GM20431 (cell line): ENCODE results near the gene TBCE.

ENCODE experiments used
- in situ Hi-C: fragments of 300-500 bp; cut with MseI, MboI; formaldehyde crosslinking; loops from one replicate; pipeline ENCODE4 v1.15.0; 2020; ENCODE audit warnings: low sequenced_read_pairs; ENCODE audit not compliant: unreplicated experiment

TBCE gene

DNA sequence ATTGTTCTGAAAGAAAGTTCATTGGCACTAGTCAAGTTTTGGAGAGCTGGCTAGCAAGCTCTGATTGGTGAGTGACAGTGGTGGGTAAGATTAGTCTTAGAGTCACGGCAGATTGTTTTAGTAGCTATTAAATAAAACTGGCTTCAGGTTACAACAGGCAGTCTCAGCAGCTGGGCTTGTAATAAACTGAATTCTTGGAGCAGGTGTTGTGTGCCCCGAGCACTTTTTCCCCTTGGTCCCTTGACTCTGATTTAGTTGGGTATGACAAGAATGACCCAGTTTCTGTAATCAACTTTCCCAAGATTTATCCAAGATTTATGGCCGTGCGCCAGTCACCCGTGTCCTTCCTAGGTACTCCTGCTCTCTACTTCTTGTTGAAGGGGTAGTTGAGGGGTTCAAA lies 40.2 kb downstream of the TBCE start:
- in situ Hi-C loops, result loop anchor here (25.0 kb wide), 2 partner anchors 145 to 295 kb away; no protein-coding TSS in a partner anchor

DNA sequence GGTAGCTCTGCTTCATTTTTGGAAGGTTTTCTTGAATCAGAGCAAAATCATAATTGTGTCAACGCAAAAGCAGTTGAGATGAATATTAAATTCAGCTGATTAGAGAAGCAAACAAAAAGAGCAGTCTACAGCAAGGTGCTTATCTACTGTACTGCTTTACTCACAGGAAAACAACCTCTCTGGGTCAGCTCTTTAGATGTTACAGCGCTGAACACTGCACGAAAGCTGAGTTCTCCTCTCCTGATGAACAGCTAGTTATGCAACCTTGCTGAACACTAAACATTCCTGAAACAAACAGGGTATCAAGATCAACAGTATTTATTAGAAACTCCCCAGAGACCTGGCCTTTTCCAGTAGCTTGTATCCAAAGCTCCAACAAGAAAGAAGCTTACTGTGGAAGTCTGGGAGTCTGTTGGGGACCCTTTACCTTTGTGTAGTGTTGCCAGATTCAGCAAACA lies 41.3 kb downstream of the TBCE start:
- in situ Hi-C loops, result loop anchor here (25.0 kb wide), 2 partner anchors 146 to 296 kb away; no protein-coding TSS in a partner anchor

DNA sequence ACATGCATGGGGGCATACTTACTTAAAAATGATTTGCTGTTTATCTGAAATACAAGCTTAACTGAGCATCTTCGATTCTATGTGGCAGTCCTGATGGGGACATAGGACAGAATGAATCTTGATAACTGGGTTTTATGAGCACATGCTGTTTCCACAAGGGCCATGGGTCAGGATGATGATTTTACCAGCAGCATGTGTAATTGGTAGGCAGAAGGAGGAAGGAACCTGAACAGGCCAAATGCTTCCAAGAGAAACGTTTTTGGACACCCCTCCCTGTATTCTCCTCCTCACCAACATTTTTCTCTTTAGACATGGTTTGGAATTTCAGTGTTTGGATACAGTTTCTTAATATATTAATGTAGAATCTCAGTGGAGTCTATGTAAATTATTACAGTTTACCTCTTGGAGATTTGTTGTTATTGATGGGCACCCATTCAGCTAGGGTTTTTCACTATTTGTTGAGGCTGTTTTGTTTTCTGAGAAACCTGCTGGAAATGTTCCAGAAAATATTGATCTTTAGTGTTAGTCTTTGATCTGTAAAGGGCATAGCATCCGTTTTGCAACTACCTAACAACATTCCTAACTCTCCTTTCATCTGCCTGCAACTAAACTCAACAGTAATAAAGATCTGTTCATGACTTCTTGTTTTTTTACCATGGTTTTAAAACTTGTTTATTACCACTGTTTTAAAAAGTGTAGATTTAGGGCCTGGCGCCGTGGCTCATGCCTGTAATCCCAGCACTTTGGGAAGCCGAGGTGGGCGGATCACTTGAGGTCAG lies 42.0 kb downstream of the TBCE start:
- in situ Hi-C loops, result loop anchor here (25.0 kb wide), 2 partner anchors 147 to 297 kb away; no protein-coding TSS in a partner anchor

DNA sequence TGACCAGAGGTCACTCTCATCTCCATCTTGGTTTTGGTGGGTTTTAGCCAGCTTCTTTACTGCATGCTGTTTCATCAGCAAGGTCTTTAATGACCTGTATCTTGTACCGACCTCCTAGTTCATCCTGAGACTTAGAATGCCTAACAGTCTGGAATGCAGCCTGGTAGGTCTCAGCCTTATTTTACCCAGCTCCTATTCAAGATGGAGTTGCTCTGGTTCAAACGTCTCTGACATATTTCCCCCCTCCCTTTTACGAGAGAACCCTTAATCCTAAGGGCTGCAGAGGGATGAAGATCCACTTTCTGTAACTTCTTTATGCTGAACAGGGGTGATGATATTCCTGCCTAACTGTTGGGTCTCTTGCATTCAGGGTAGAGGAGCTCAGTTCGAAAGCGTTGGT lies 43.2 kb downstream of the TBCE start:
- in situ Hi-C loops, result loop anchor here (25.0 kb wide), 2 partner anchors 148 to 298 kb away; no protein-coding TSS in a partner anchor

DNA sequence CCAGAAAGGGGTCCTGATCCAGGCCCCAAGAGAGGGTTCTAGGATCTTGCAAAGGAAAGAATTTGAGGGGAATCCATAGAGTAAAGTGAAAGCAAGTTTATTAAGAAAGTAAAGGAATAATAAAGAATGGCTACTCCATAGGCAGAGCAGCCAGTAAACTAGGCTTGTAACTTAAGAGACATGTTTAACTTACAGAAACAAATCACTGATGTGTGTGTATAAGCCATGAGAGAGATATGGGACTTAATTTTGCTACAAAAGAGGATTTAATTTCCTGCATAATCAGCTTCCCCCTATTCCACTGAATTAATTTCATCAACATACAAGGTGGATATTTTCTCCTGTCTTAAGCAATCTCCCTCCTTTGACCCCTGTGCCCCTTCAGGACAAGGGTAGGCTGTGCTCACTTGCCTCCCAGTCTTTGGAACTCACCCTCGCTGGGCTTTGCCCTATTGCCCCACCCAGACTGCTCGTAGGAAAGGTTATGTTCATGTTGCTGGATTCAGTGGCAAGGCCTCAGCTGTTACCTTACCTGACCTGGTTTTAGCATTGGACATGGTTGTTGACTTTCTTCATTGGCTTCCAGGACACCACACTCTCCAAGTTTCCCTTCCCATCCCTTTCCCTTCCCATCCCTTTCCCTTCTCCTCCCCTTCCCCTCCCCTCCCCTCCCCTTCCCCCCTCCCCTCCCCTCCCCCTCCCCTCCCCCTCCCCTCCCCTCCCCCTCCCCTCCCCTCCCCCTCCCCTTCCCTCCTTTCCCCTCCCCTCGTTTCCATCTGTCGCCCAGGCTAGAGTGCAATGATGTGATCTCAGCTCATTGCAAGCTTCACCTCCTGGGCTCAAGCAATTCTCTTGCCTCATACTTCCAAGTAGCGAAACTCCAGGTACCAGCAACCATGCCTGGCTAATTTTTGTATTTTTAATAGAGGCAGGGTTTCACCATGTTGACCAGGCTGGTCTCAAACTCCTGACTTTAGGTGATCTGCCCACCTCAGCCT lies 44.6 kb downstream of the TBCE start:
- in situ Hi-C loops, result loop anchor here (25.0 kb wide), 2 partner anchors 149 to 299 kb away; no protein-coding TSS in a partner anchor

DNA sequence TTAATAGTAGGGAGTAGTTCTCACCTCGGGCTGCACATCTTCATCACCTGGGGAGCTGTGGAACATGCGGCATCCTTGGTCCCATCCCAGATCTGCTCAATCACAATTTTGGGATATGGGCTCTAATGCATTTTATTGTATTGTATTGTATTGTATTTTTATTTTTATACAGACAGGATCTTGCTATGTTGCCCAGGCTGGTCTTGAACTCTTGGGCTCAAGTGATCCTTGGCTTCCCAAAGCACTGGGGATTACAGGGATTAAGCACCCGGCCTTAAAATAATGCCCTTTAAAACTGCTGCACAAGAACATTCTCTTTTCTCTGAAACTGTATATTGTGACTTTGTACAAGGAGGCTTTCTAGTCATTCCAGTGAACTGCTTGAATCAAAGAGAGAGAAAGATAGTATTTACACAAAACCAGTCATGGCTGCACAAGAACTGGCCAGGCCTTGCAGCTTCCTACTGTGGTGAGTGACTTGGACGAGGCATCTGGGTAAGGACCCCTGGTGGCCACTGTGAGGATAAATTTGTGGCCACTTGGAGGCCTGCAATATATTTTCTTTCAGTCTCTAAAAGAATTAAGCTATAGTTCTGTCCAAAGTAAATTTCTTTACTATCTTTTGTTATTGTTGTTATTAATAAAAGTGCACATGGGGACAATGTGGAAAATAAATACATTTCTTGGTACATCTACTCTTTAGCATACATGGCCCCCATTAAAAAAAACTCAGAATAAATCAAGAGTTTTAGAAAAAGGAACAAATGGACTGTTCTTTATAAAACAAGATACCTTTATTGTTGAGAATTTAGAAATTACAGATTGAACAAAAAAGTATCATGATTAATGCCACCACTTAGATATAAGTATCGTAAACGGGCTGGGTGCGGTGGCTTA lies 48.0 kb downstream of the TBCE start:
- in situ Hi-C loops, result loop anchor here (25.0 kb wide), 2 partner anchors 153 to 303 kb away; no protein-coding TSS in a partner anchor

DNA sequence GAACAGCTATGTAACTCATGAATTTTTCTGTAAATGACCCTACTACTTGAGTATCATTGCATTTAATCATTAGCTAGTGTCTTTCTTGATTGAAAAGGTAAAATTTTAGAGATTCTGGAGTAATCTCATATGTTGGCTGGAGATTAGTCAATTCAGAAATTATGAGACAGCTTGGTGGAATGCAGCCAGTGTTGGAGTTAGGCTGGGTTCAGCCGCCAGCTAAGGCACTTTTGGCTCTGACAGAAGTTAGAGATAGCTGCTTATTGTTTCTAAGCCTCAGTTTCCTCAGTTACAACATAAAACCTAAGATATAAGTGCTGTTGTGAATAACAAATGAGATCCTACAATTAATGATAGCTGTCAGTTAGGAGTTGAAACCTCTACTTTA lies 49.4 kb downstream of the TBCE start:
- in situ Hi-C loops, result loop anchor here (25.0 kb wide), 2 partner anchors 154 to 304 kb away; no protein-coding TSS in a partner anchor

DNA sequence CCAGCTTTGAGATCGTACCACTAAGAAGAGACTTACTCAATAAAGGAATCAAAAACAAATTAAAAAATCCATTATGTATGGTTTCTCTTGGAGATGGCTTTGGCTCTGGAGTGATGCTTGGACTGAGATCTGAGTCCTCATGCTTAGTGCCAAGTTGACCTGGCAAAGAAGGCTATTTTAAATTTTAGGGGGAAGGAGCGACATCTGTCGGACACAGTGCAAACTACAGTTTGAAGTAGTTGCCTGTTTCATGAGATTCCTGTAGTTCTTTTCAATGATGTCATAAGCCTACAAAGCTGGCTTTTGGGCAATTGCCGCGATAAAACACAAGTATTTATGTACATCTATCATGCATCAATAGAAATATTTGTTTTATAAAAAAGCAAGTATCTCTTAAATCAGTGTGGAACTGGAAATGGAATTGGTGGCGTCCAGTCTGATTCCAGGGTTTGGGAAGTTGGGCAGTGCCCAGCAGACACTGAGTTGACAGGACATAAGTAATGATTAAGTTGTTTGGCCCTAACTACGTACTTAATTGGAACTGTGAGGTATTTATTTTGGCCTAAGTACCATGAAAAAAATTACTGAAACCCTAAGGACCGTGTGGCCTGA lies 50.0 kb downstream of the TBCE start:
- in situ Hi-C loops, result loop anchor here (25.0 kb wide), 2 partner anchors 155 to 305 kb away; no protein-coding TSS in a partner anchor

DNA sequence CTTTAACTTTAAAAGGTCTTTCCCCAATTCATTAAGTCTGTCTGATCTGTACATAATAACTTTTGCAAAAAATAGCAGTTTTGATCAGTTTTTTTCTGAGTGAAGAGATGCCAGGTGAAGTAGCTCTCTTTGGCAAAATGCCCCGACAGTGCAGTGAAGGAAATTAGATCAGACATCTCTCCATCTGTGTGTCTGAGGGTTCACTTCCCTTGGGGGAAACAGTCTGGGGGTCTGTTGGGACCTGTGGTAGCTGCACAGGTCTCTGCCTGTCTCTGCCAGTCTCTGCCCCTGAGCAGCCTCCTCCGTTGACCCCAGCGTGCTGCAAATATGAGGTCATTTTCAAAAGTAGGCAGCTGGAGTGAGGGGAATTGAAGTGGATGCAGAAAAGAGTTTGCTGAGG lies 54.5 kb downstream of the TBCE start:
- in situ Hi-C loops, result loop anchor here (25.0 kb wide), 2 partner anchors 159 to 309 kb away; no protein-coding TSS in a partner anchor

DNA sequence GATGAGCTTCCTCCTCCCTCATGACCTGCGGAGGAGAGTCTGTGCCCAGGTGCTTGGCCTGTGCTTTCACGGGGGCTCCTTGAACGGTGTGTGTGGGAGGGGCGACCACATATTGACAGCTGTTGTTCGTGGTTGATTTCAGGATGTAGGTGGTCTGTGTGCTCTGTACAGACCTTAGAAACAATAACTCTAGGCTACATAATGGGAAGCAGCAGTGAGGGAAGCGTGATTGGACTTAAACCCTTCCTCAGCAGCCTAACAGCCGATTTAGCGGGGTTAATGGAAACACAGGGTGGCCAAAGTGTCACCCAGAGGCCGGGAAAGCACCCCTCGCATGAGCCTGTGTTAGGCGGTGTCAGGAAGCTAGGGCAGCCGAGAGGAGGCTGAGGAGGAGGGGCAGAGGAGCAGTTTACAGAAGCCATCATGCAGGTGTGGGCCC lies 56.0 kb downstream of the TBCE start:
- in situ Hi-C loops, result loop anchor here (25.0 kb wide), 2 partner anchors 161 to 311 kb away; no protein-coding TSS in a partner anchor

DNA sequence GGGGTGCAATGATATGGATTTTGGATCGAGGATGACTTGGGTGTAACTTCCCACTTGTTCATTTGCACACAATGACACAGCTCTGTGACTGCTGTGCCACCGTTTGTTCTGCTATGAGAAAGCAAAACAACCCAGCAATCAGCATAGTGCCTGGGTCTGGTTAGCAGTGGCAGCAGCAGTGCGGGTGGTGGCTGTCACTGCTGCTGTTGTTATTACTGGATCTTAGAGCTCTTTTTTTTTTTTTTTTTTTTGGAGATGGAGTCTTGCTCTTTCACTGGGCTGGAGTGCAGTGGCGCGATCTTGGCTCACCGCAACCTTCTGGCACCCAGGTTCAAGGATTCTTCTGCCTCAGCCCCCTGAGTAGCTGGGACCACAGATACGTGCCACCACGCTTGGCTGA lies 56.9 kb downstream of the TBCE start:
- in situ Hi-C loops, result loop anchor here (25.0 kb wide), 2 partner anchors 162 to 312 kb away; no protein-coding TSS in a partner anchor

DNA sequence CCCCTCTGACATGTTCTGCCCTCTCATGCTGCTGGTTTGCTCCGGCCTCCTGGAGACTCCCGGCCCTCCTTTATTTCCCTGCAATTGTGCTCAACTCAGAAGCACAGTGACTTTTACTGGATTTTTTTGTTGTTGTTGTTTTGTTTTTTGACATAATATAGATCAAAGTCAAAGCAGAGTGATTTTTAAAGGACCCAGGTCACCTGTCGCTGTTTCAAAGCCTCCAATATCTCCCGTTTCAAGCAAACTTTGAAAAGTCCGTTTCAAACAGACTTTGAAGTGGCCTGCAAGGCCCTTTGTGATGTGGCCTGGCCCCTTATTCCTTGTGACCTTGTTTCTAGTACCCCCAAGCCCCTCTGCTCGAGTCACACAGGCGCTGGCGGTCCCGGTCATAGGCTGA lies 58.1 kb downstream of the TBCE start:
- in situ Hi-C loops, result no loop called here

DNA sequence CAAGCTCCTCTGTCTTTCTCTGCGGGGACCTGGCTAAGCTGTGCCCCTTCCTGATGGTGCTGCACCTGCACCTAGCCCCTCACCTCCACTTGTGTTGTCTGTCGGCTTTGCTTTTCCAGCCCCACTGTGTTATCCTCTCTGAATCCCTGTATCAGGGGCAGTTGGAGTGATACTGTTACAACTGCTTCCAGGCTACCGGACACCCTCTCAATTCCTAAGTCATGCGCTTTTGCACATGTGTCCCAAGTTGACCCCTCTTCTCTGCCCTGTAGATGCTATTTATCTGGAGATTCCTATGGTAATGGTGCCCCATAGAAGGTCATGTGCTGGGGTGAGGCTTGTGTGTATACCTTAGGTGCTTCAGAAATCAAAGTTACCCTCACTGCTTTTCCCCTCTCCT lies 58.9 kb downstream of the TBCE start:
- in situ Hi-C loops, result no loop called here

DNA sequence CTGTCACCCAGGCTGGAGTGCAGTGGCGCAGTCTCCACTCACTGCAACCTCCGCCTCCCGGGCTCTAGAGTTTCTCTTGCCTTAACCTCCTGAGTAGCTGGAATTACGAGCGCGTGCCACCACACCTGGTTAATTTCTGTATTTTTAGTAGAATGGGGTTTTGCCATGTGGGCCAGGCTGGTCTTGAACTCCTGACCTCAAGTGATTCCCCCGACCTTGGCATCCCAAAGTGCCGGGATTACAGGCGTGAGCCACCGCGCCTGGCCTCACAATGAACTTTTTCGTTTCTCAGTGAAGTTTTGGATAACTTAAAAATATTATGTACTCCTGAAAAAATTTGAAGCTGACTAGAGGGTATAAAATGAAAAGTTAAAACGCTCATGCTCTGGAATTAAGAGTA lies 59.5 kb downstream of the TBCE start:
- in situ Hi-C loops, result no loop called here

DNA sequence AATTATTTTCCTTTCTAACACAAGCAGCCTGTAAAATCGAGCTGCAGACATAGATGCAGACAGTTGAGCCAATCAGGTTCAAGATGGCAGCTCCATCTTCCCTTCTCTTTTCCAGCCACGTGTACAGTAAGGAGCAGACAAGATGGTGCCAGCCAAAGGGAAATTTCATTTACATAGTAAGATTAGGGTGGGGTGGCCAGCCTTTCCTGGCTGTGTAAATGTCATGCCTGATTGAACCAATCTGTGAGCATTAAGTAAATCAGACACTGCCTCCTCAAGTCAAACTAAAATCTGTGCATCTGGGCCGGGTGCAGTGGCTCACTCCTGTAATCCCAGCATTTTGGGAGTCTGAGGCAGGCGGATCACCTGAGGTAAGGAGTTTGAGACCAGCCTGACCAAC lies 60.2 kb downstream of the TBCE start:
- in situ Hi-C loops, result no loop called here

DNA sequence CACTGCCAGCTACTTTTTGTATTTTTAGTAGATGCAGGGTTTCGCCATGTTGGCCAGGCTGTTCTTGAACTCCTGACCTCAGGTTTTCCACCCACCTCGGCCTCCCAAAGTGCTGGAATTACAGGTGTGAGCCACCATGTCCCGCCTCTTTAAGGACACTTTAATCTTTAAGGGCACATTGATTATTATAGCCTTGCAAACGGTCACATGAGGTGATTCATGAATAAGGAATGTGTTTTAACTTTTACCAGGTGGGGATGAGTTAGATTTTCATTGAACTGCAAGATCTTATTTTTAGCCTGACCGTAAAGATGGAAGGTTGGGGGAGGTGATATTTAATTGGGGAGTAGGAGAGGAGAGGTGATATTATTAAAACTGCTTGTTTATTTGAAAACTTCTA lies 61.9 kb downstream of the TBCE start:
- in situ Hi-C loops, result no loop called here

DNA sequence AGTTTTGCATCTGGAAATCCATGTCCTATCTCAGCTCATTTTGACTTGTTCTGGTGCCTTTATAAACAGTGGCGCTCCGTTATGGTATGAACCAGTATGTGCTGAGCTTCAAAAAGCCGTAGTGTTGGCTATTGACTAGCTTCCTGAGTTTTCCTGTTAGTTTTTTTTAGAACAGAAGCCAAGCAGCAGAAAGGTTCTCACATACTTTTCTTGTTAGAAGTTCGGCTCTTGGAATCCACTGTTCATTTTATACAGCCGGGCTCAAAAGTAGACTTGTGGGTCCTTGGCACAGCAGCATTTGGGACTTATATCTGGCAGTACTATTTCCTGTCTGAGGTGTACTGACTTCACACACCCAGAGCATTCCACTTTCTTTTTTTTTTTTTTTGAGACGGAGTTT lies 63.8 kb downstream of the TBCE start:
- in situ Hi-C loops, result no loop called here

DNA sequence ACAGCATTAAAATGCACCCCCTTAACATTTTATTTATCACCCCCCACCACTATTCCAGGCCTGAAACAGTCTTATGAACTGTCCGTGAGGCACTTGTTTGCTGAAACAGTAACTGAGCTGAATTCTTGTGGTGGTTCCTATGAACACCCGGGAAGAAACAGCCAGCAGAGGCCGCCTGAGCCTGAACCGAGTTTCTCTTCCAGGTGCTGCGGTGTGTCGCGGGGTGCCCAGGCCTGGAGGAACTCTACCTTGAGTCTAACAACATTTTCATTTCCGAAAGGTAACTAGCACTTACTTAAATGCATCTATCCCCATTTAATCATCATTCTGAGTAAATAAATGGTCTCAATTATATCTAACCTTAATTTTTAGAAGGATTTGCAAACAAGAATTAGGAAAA lies 66.8 kb downstream of the TBCE start:
- in situ Hi-C loops, result no loop called here
